GM18861 (cell line): ENCODE data around the gene RAPGEF6.
"Not testable (repeated sequence)": the region's sequence is repeated elsewhere in the genome, so short reads cannot be mapped to it uniquely, and the experiment has no call there.

Experiments
- ATAC-seq: cut with Tn5 transposase; IDR thresholded peaks from one replicate; pipeline ENCODE4 v1.9.1; 2021; ENCODE audit not compliant: unreplicated experiment

Gene RAPGEF6

GRCh38 chr5:131389096-131389868 is 245.7 kb downstream of the RAPGEF6 start:
- no peak for ATAC-seq

DNA sequence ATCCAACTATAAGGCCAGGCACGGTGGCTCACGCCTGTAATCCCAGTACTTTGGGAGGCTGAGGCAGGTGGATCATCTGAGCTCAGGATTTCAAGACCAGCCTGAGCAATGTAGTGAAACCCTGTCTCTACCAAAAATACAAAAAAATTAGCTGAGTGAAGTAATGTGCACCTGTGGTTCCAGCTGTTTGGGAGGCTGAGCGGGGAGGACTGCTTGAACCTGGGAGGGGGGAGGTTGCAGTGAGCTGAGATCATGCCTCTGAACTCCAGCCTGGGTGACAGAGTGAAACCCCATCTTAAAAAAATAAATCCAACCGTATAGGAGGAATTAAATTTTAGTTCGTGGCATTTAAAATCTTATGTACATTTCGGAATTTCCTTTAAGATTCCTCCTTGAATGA is 247.8 kb downstream of the RAPGEF6 start:
- ATAC-seq = no peak

DNA sequence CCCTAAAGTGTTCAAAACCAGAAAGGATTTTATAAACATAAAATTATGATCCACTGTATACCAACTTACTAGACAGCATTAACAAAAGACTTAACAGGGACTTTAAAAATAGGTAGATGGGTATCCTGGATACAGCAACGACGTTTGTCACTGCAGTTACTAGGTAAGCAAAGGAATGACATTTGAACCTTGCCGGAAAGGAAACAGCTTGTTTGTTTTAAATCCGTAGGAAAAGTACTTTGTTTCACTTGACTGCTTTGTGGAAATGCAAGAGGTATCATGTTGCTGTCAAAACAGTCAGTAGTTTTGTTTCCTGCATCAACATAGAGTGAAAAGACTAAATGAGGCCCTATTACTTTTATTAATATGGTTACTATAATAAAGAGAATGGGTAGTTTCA is 248.2 kb downstream of the RAPGEF6 start:
- ATAC-seq = no peak

DNA sequence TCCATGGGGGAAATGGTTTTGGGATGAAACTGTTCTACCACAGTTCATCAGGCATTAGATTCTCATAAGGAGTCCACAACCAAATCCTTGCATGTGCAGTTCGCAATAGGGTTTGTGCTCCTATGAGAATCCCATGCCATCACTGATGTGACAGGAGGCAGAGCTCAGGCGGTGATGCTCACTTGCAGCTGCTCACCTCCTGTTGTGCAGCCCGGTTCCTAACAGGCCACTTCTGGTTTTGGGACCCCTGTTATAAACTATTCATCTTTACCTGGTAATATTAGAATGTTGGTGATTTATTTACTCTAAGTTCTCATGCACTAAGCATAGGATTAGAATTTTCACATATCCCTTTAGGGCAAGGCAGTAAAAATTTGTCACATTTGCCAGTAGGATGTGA is 248.9 kb downstream of the RAPGEF6 start:
- ATAC-seq = no peak

- no peak for ATAC-seq
These were observed 250.3 kb downstream of the RAPGEF6 start for GRCh38 chr5:131384616-131385214.

DNA sequence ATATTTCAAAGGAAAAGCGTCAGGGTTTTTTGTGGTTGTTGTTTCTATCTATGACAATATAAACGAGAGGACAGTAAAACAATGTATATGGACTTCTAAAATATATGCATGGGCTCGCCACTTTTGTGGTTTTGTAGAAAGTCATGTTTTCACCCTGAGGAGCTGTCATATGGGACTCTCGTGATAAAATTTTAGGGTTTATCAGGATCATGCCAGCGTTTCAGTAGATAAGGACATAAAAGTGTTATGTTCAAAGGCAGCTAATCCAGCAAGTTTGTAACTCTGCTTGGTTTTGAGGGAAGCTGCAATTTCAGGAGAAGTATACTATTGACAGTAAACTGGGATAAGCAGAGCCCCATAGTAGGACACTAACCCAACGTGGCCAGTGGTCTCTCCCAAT is 250.9 kb downstream of the RAPGEF6 start:
- no peak for ATAC-seq

GRCh38 chr5:131382407-131383395 is 252.3 kb downstream of the RAPGEF6 start:
- ATAC-seq = peak; percentile 61

GRCh38 chr5:131381777-131382176 is 253.3 kb downstream of the RAPGEF6 start:
- ATAC-seq = peak; percentile 24

DNA sequence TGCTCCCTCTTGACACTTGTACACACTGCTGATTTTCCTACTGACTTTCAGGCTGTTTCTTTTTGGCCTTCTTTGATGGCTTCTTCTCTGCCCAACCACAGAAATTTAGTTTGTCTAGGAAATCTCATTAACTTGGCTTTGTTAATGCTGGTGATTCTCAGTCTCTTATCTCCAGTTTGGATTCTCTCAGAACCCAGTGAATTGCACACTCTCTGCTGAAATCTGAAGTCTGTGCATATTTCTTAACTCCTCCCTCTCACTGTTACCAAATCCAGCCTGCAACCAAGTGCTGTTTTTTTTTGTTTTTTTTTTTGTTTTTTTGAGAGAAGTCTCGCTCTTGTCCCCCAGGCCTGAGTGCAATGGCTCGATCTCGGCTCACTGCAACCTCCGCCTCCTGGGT is 254.0 kb downstream of the RAPGEF6 start:
- no peak for ATAC-seq

DNA sequence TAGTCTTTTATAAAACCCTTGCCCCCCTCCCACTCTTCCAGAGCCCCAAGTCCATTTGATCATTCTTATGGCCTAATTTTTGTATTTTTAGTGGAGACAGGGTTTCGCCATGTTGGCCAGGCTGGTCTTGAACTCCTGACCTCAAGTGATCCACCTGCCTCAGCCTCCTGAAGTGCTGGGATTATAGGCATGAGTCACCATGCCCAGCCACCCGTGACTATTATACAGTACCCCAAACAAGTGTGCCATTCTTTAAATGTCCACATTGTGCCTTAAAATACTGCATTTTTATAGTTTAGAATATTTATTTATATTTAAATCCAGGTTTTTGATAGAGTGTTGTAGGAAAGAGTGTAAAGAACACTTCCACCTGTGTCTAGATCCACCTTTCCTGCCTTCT is 254.8 kb downstream of the RAPGEF6 start:
- ATAC-seq = not testable (repeated sequence)

DNA sequence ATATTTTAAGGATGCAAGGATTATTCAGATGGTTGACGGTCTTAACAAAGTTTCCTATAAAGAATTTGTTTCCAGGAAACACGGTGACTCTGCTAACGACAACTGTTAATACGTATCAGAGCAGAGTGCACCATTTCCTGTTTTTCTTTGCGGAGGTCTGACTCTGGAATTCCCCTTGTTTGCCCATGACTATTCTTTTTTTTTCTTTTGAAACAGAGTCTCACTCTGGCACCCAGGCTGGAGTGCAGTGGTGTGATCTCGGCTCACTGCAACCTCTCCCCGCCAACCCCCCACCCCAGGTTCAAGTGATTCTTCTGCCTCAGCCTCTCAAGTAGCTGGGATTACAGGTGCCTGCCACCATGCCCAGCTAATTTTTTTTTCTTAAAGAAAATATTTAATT is 255.3 kb downstream of the RAPGEF6 start:
- ATAC-seq = peak; percentile 30

DNA sequence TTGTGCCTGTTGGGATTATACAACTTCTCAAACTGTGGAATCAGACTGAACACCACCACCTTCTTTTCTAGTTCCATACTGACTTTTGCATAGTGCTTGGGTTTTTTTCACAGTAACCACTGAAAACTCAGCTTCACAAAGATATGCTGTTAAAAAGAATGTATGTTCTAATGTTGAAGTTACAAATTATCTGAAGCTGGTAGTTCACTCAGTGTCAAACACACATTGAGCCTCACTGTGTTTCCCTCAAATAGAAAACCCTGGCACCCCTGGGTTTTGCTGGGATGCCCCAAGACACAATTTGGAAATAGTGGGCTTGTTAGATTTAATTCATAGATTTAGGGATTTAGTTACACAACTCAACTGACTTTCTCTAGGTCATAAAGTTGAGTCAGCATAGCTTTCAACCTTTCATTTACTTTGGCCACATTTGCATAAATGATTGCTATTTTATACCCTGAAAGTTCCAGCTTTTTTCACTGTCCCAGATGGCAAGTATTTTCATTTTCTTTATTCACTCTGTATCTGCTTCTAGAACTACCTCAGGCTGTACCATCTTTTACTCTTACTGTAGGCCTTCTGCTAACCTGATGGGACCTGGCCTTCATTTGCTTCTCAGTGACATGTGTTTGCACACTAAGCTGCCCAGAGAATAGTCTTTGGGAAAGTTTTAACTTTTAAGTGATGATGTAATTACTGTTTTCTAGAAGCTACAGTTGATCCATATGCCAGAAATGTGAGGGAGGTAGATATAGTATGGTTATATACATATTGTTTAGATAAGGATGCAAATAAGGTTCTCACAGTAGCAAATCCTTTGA is 256.1 kb downstream of the RAPGEF6 start:
- peak; percentile 20 for ATAC-seq

DNA sequence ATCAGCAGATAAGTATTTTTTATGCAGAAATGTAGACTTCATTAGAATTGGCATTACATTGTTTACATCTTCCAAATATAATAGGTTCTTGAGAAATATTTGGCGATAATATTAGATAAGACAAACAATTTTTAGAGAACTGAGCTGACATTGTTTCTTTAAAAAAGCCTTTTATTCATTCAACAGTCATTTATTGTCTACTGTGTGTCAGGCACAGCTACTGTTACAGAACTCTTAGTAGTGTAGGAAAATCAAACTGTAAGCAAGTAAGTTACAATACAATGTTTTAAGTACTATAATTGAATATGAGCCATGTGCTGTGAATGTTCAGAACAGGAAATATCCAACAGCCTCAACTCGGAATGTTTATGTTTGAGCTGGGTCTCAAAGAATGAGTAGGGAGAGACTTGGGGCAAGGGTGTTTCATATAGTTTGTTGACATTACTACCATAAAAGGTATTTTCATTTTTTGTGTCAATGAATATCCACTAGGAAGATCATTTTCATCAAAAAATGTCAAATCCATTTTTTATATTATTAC is 257.2 kb downstream of the RAPGEF6 start:
- no peak for ATAC-seq

DNA sequence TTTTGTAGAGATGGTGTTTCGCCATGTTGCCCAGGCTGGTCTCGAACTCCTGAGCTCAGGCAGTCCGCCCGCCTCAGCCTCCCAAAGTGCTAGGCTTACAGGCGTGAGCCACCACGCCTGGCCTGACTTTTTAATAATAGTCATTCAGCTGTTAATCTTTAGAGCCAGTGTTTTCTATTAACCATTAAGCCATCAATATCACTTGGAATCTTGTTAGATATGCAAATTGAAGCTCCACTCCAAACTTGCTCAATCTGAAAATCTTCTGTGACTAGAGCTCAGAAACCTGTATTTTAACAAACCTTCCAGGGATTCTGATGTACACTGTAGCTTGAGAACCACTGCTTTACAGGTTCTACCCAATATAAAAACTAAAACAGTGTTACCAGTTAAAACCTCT is 257.7 kb downstream of the RAPGEF6 start:
- ATAC-seq = no peak

- no peak for ATAC-seq
These were observed 259.7 kb downstream of the RAPGEF6 start for GRCh38 chr5:131375351-131375750.
